Measurements from ENCODE around the gene ITIH5.

The ITIH5 gene

GRCh38 chr10:7707102-7707501, 40.3 kb upstream of the ITIH5 start:
- TF ChIP-seq L3MBTL2 (conservative IDR thresholded peaks at IDR 0.05) = no peak
- TF ChIP-seq FOXM1 (IDR thresholded peaks at IDR 0.05; ENCODE audit: borderline replicate concordance) = no peak
- no peak for TF ChIP-seq SUZ12 (IDR thresholded peaks at IDR 0.05)
- no peak for TF ChIP-seq LEF1 (IDR thresholded peaks at IDR 0.05; ENCODE audit: borderline replicate concordance)
- TF ChIP-seq CTBP1 (IDR thresholded peaks at IDR 0.05; ENCODE audit: borderline replicate concordance) = no peak
- TF ChIP-seq TARDBP (IDR thresholded peaks at IDR 0.05) = no peak
- no peak for TF ChIP-seq FOXK2 (IDR thresholded peaks at IDR 0.05)
- no peak for TF ChIP-seq FOXA1 (IDR thresholded peaks at IDR 0.05)
- no peak for TF ChIP-seq ARNT (IDR thresholded peaks at IDR 0.05)
- TF ChIP-seq PKNOX1 (IDR thresholded peaks at IDR 0.05) = no peak
- no peak for TF ChIP-seq NFRKB (IDR thresholded peaks at IDR 0.05)
- TF ChIP-seq SP1 (IDR thresholded peaks at IDR 0.05) = no peak
- no peak for TF ChIP-seq BHLHE40 (IDR thresholded peaks at IDR 0.05; ENCODE audit: borderline replicate concordance)
- TF ChIP-seq HDGF (IDR thresholded peaks at IDR 0.05; ENCODE audit: borderline replicate concordance) = no peak
- ChIA-PET POLR2A (no interaction called here), CTCF (no interaction called here)
- DNase-seq (ENCODE audit: extremely low spot score) = no peak

GRCh38 chr10:7706534-7707073, 39.8 kb upstream of the ITIH5 start:
- DNase-seq (ENCODE audit: extremely low spot score) = no peak
- no peak for TF ChIP-seq SP1 (IDR thresholded peaks at IDR 0.05)
- TF ChIP-seq FOXK2 (IDR thresholded peaks at IDR 0.05) = no peak
- no peak for TF ChIP-seq L3MBTL2 (conservative IDR thresholded peaks at IDR 0.05)
- no peak for TF ChIP-seq CTBP1 (IDR thresholded peaks at IDR 0.05; ENCODE audit: borderline replicate concordance)
- no peak for TF ChIP-seq NFRKB (IDR thresholded peaks at IDR 0.05)
- TF ChIP-seq TARDBP (IDR thresholded peaks at IDR 0.05) = no peak
- TF ChIP-seq ZNF384 (IDR thresholded peaks at IDR 0.05) = no peak
- no peak for TF ChIP-seq BHLHE40 (IDR thresholded peaks at IDR 0.05; ENCODE audit: borderline replicate concordance)
- no peak for TF ChIP-seq ELF4 (IDR thresholded peaks at IDR 0.05)
- no peak for TF ChIP-seq PKNOX1 (IDR thresholded peaks at IDR 0.05)
- no peak for TF ChIP-seq HDGF (IDR thresholded peaks at IDR 0.05; ENCODE audit: borderline replicate concordance)
- no peak for TF ChIP-seq LEF1 (IDR thresholded peaks at IDR 0.05; ENCODE audit: borderline replicate concordance)
- no peak for TF ChIP-seq SUZ12 (IDR thresholded peaks at IDR 0.05)
- TF ChIP-seq FOXA1 (IDR thresholded peaks at IDR 0.05) = no peak
- no peak for TF ChIP-seq FOXM1 (IDR thresholded peaks at IDR 0.05; ENCODE audit: borderline replicate concordance)
- TF ChIP-seq ARNT (IDR thresholded peaks at IDR 0.05) = no peak
- POLR2A ChIA-PET = no interaction called here
- CTCF ChIA-PET = no interaction called here

- ChIA-PET POLR2A (no interaction called here), CTCF (no interaction called here)
- no peak for DNase-seq (ENCODE audit: extremely low spot score)
- TF ChIP-seq PKNOX1 (IDR thresholded peaks at IDR 0.05) (no peak), FOXM1 (IDR thresholded peaks at IDR 0.05; ENCODE audit: borderline replicate concordance) (no peak), ELF4 (IDR thresholded peaks at IDR 0.05) (no peak), BHLHE40 (IDR thresholded peaks at IDR 0.05; ENCODE audit: borderline replicate concordance) (no peak), FOXA1 (IDR thresholded peaks at IDR 0.05) (no peak), FOXK2 (IDR thresholded peaks at IDR 0.05) (no peak), SUZ12 (IDR thresholded peaks at IDR 0.05) (no peak), HDGF (IDR thresholded peaks at IDR 0.05; ENCODE audit: borderline replicate concordance) (no peak), ARNT (IDR thresholded peaks at IDR 0.05) (no peak), TARDBP (IDR thresholded peaks at IDR 0.05) (no peak), CTBP1 (IDR thresholded peaks at IDR 0.05; ENCODE audit: borderline replicate concordance) (no peak), NFRKB (IDR thresholded peaks at IDR 0.05) (no peak), L3MBTL2 (conservative IDR thresholded peaks at IDR 0.05) (no peak), SP1 (IDR thresholded peaks at IDR 0.05) (no peak), LEF1 (IDR thresholded peaks at IDR 0.05; ENCODE audit: borderline replicate concordance) (no peak), ZNF384 (IDR thresholded peaks at IDR 0.05) (no peak)
These were observed 38.6 kb upstream of the ITIH5 start for GRCh38 chr10:7705341-7705740.

GRCh38 chr10:7704071-7705016, 37.6 kb upstream of the ITIH5 start:
- CTCF ChIA-PET = interaction anchor here (0.5 kb wide), 1 partner anchor 1299 kb away, joined by 3 read pairs; no protein-coding TSS in a partner anchor
- TF ChIP-seq NFRKB (IDR thresholded peaks at IDR 0.05) = no peak
- TF ChIP-seq HDGF (IDR thresholded peaks at IDR 0.05; ENCODE audit: borderline replicate concordance) = no peak
- no peak for TF ChIP-seq LEF1 (IDR thresholded peaks at IDR 0.05; ENCODE audit: borderline replicate concordance)
- no peak for TF ChIP-seq PKNOX1 (IDR thresholded peaks at IDR 0.05)
- no peak for TF ChIP-seq L3MBTL2 (conservative IDR thresholded peaks at IDR 0.05)
- TF ChIP-seq FOXA1 (IDR thresholded peaks at IDR 0.05) = no peak
- TF ChIP-seq FOXM1 (IDR thresholded peaks at IDR 0.05; ENCODE audit: borderline replicate concordance) = no peak
- no peak for TF ChIP-seq ELF4 (IDR thresholded peaks at IDR 0.05)
- no peak for TF ChIP-seq SUZ12 (IDR thresholded peaks at IDR 0.05)
- POLR2A ChIA-PET = no interaction called here
- no peak for DNase-seq (ENCODE audit: extremely low spot score)

GRCh38 chr10:7703140-7703539, 36.4 kb upstream of the ITIH5 start, which contains the start of gene ITIH2:
Gene ITIH2 (plus strand): TSS chr10:7703316. CDS start chr10:7703435, 119 bp downstream.
- POLR2A ChIA-PET = interaction anchor here (0.9 kb wide), 1 partner anchor 85 kb away, joined by 3 read pairs; the partner anchor contains the start of genes ATP5F1C and KIN

More at GRCh38 chr10:7703140-7703539, 36.4 kb upstream of the ITIH5 start, which contains the start of gene ITIH2:
- DNase-seq (ENCODE audit: extremely low spot score) = no peak
- TF ChIP-seq ARNT (IDR thresholded peaks at IDR 0.05) = no peak
- TF ChIP-seq ZNF384 (IDR thresholded peaks at IDR 0.05) = no peak
- TF ChIP-seq CTBP1 (IDR thresholded peaks at IDR 0.05; ENCODE audit: borderline replicate concordance) = no peak
- TF ChIP-seq TARDBP (IDR thresholded peaks at IDR 0.05) = no peak
- TF ChIP-seq SUZ12 (IDR thresholded peaks at IDR 0.05) = no peak
- no peak for TF ChIP-seq SP1 (IDR thresholded peaks at IDR 0.05)
- TF ChIP-seq FOXM1 (IDR thresholded peaks at IDR 0.05; ENCODE audit: borderline replicate concordance) = no peak
- TF ChIP-seq BHLHE40 (IDR thresholded peaks at IDR 0.05; ENCODE audit: borderline replicate concordance) = no peak
- TF ChIP-seq ELF4 (IDR thresholded peaks at IDR 0.05) = no peak
- TF ChIP-seq NFRKB (IDR thresholded peaks at IDR 0.05) = no peak
- no peak for TF ChIP-seq HDGF (IDR thresholded peaks at IDR 0.05; ENCODE audit: borderline replicate concordance)
- TF ChIP-seq FOXK2 (IDR thresholded peaks at IDR 0.05) = no peak
- TF ChIP-seq LEF1 (IDR thresholded peaks at IDR 0.05; ENCODE audit: borderline replicate concordance) = no peak
- CTCF ChIA-PET = interaction anchor here (0.6 kb wide), 1 partner anchor 16 kb away, joined by 3 read pairs; no protein-coding TSS in a partner anchor

All from HEK293T (cell line).